Endometrium (tissue), 2 donors: Measurements from ENCODE around the gene STC2.

Experiments
- FAIRE-seq: peaks from 2 replicates; lab custom pipeline; 2012; peaks lifted over from hg19 to GRCh38; lab: Jason Lieb, UNC
- donor health status: control.
- donor health status: control.

The STC2 gene

DNA sequence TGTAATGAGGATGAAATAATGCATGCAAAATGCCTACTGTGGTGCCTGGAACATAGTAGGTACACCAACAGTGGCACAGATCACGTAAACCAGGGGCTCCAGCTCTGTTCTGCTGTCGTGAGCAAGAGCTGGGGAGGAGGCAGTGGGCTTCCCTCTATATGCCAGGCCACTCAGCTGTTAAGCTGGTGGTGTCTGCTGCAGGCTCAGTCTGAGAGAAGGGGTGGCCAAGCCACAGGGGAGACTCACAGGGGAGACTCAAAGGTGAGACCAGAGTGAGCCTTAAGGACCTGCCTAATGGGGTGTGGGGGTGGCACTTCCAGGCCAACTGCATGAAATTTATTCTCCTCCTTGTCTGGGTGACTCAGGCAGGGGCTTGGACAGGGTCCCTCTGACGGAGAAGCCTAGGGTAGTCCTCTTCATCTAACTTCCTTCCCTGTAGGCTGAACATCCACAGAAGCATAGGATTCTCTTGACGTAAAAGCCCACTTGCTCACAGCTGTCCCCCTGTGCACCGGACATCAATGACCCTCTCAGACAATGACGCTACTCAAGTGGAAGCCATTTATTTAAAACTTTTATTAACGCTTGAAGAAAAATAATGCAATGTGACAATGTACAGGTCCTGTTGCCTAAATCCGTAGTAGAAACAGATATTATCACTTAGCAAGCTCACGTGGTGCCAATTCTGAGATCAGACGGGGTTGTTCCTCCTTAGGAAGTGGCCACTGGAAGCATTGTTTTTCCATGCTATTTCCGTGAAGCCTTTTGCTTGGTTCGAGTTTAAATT, 13.9 kb downstream of the STC2 start:
- no peak for FAIRE-seq

DNA sequence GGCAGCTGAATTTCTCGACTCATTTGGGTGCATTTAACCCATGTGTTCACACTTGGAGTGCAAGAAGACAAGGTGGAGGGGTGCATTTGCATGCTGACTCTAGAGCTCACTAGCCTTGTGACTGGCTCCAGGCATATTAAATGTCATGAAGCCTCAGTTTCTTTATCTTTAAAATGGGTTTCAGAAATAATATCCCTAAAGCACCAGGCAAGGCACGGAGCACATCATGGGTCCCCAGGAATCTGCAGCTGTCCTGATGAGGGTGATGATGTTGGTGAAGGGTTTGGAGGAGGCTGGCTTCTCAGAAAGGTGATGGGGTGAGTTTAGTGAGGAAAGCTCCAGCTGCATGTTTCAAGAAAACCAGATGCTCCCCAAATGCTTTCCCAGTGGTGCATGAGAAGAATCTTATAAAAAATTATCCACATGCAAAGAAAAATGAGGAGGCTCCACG, 14.8 kb downstream of the STC2 start:
- no peak for FAIRE-seq

GRCh38 chr5:173312821-173313220, 15.4 kb downstream of the STC2 start:
- no peak for FAIRE-seq

- FAIRE-seq = no peak
These were observed 16.2 kb downstream of the STC2 start for GRCh38 chr5:173311818-173312585.

GRCh38 chr5:173310861-173311785, 17.1 kb downstream of the STC2 start:
- no peak for FAIRE-seq

GRCh38 chr5:173310218-173310769, 17.9 kb downstream of the STC2 start:
- FAIRE-seq = no peak

DNA sequence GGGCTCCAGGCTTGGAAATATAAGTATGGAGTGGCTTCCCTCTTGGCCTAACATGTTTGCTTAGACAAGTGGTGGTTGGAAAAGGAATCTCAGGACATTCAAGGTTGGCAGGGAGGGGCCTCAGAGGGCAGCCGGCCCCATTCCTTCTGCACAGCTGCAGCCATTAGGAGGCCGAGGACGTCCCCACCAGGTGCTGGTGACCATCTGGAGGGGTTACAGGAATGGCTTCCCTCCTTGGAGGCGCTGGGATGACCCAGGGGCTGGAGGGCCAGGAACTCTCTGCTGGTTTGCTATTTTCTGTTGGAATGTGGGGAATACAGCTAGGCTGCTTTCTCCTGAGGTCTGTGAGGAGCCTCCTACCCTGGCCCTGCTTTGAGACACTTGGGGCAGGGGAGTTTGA, 18.5 kb downstream of the STC2 start:
- FAIRE-seq = no peak

- no peak for FAIRE-seq
These were observed 20.0 kb downstream of the STC2 start for GRCh38 chr5:173308226-173308625.

GRCh38 chr5:173307695-173308094, 20.5 kb downstream of the STC2 start:
- FAIRE-seq = no peak

DNA sequence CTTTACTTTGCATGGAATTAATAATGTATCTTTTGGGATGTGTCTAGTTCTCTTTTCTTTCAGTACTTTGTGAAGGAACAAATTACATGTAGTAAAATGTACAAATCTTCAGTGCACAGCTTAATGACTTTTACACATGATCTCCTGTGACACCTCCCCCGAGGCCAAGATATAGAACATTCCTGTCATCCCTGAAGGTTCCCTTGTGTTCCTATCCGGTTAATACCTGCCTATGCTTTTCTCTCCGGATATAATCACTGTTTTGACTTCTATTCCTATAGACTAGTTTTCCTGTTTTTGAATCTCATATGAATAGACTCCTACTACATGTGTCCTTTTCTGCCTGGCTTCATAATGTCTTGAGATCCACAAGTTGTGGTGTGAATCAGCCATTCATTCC, 21.5 kb downstream of the STC2 start:
- no peak for FAIRE-seq

DNA sequence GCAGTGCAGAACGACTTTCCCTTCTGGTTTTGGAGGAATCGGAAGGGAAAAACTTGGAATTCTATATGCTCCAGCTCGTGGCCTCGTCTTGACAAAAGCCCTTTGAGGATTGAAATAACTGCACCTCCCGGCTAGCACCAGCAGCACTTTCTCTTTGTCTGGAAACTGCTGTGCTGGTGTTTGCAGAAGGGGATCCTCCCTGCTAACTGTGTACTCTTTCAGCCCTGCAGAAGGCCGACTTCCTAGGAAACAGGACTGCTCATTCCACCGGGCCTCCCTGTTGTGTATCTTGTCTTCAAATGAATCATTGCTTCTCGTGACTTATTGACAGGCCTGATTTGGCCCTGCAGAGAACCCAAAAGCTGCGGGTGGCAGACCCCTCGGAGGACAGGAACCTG, 23.6 kb downstream of the STC2 start:
- no peak for FAIRE-seq

GRCh38 chr5:173303878-173304590, 24.2 kb downstream of the STC2 start:
- no peak for FAIRE-seq

GRCh38 chr5:173302546-173303155, 25.6 kb downstream of the STC2 start:
- no peak for FAIRE-seq

GRCh38 chr5:173301695-173302545, 26.3 kb downstream of the STC2 start:
- no peak for FAIRE-seq

GRCh38 chr5:173300389-173301047, 27.7 kb downstream of the STC2 start:
- no peak for FAIRE-seq

DNA sequence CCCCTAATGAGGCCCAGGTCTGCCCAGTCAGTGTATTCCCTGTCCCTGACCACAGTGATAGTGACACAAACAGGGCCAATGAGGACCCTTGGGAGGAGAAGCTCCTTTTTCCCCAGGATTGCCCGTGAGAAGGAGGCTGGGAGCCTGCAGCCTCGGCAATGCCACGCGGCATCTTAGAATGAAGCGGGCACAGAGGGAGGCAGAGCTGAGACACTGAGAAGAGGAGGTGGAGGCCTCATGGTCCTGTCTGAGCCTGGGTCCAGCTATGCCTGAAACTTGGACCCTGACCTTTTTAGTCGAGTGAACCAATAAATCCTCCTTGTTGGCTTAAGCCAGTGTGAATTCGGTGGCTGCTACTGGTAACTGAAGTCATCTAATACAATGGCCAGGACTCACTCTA, 28.4 kb downstream of the STC2 start:
- FAIRE-seq = no peak

DNA sequence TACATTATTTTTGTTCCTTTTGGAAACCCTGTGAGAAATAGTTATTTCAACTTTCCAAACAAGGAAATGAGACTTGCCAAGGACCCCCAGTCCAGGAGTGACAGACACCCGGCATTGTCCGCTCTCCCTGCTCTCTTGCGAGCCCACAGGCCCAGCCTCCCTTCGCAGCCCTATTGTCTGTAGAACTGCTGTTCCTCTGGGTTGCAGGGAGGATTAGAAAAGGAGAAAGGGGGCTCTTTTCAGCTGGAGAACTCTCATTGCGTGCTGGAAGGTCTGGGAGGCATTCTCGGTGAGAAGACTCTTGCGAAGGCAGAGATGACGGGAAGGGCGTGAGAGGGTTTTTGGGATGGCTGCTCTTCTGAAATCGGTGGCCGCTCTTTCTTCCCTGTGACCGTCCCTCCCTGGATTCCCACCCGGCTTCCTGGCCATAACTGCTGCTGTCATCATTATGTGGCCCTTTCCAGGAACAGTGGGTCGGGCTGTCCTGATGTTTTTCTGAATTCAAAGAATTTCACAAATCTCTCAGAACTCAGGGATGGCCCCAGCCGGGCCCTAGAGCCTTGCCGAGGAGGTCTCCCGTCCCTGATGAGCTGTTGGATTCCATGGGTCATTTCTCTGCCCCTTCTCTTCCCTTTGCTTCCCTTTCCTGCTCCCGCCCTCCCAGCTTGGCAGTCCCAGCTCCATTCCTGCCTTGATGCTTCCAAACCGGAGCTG, 29.8 kb downstream of the STC2 start:
- FAIRE-seq = no peak

GRCh38 chr5:173297813-173298212, 30.4 kb downstream of the STC2 start:
- FAIRE-seq = no peak
